ENCODE data around the gene DNAJB14. TPM values are rescaled to one million over a fixed set of nuclear protein-coding genes. Genes with fewer than 3 reads are reported as not detected.

The DNAJB14 gene
- total RNA-seq, 4 donors from 2014 or later: 19.6 to 41.5 (median 27.3) TPM

GRCh38 chr4:99861120-99861905 is 85.1 kb downstream of the DNAJB14 start:
- WGBS, 2 donors: 38 to 53% methylated on average over 5 of the region's 5 CpGs
- H3K4me3 ChIP-seq: no peak overlapping the region
- TF ChIP-seq CTCF (IDR thresholded peaks at IDR 0.05) (no peak), POLR2A (IDR thresholded peaks at IDR 0.05) (no peak)
- H3K4me1 ChIP-seq: peaks cover 0 to 3% (median 2%) of the 10 kb centered on the region in 3 donors
- H3K9me3 ChIP-seq: no peaks in the 10 kb centered on the region
- H3K27ac ChIP-seq: no peak overlapping the region
- peaks cover 0 to 45% (median 6%) of the 10 kb centered on the region in 3 donors for H3K36me3 ChIP-seq
- intact Hi-C loops (cut with DNase I): no loop called here
- no peak for DNase-seq
- H3K27me3 ChIP-seq: no peaks in the 10 kb centered on the region

- Histone ChIP-seq H3K4me3 (no peak overlapping the region), H3K4me1 (peaks cover 0 to 6% (median 4%) of the 10 kb centered on the region in 3 donors), H3K27me3 (no peaks in the 10 kb centered on the region), H3K9me3 (no peaks in the 10 kb centered on the region), H3K27ac (no peak overlapping the region), H3K36me3 (peaks cover 0 to 43% (median 6%) of the 10 kb centered on the region in 3 donors)
- intact Hi-C loops (cut with DNase I): no loop called here
- no peak for DNase-seq
- no peak for TF ChIP-seq CTCF (IDR thresholded peaks at IDR 0.05)
- no peak for TF ChIP-seq POLR2A (IDR thresholded peaks at IDR 0.05)
- 65 to 82% methylated on average over 2 of the region's 2 CpGs for WGBS, 2 donors
These were observed 85.9 kb downstream of the DNAJB14 start for GRCh38 chr4:99860521-99860920.

- TF ChIP-seq CTCF (IDR thresholded peaks at IDR 0.05) (no peak), POLR2A (IDR thresholded peaks at IDR 0.05) (no peak)
- 57 to 88% methylated on average over 2 of the region's 2 CpGs for WGBS, 2 donors
- no peak for DNase-seq
- H3K27ac ChIP-seq: no peak overlapping the region
- H3K9me3 ChIP-seq: no peaks in the 10 kb centered on the region
- H3K27me3 ChIP-seq: no peaks in the 10 kb centered on the region
- intact Hi-C loops (cut with DNase I): no loop called here
- peaks cover 0 to 44% (median 2%) of the 10 kb centered on the region in 3 donors for H3K36me3 ChIP-seq
- no peak overlapping the region for H3K4me3 ChIP-seq
- peaks cover 0 to 6% (median 4%) of the 10 kb centered on the region in 3 donors for H3K4me1 ChIP-seq
These were observed 86.8 kb downstream of the DNAJB14 start for GRCh38 chr4:99859618-99860017.

GRCh38 chr4:99857307-99857706 is 89.1 kb downstream of the DNAJB14 start:
- TF ChIP-seq POLR2A (IDR thresholded peaks at IDR 0.05) (no peak), CTCF (IDR thresholded peaks at IDR 0.05) (no peak)
- Histone ChIP-seq H3K27ac (no peak overlapping the region), H3K4me1 (peaks cover 0 to 6% (median 4%) of the 10 kb centered on the region in 3 donors), H3K36me3 (peaks cover 0 to 59% (median 3%) of the 10 kb centered on the region in 3 donors), H3K9me3 (no peaks in the 10 kb centered on the region), H3K4me3 (no peak overlapping the region), H3K27me3 (no peaks in the 10 kb centered on the region)
- 56 to 68% methylated on average over 3 of the region's 3 CpGs for WGBS, 2 donors
- DNase-seq: no peak
- intact Hi-C loops (cut with DNase I): no loop called here

- Histone ChIP-seq H3K4me3 (no peak overlapping the region), H3K4me1 (peaks cover 0 to 6% (median 4%) of the 10 kb centered on the region in 3 donors), H3K36me3 (peaks cover 0 to 47% (median 3%) of the 10 kb centered on the region in 3 donors), H3K9me3 (no peaks in the 10 kb centered on the region), H3K27me3 (no peaks in the 10 kb centered on the region), H3K27ac (peak overlapping the region in 1 of 4 donors; percentile 36)
- intact Hi-C loops (cut with DNase I): no loop called here
- no peak for DNase-seq
- TF ChIP-seq CTCF (IDR thresholded peaks at IDR 0.05) (no peak), POLR2A (IDR thresholded peaks at IDR 0.05) (no peak)
- WGBS, 2 donors: 24 to 26% methylated on average over 1 of the region's 1 CpG
These were observed 90.3 kb downstream of the DNAJB14 start for GRCh38 chr4:99856166-99856565.
